ENCODE measurements around the gene CHRNG.

CHRNG gene

DNA sequence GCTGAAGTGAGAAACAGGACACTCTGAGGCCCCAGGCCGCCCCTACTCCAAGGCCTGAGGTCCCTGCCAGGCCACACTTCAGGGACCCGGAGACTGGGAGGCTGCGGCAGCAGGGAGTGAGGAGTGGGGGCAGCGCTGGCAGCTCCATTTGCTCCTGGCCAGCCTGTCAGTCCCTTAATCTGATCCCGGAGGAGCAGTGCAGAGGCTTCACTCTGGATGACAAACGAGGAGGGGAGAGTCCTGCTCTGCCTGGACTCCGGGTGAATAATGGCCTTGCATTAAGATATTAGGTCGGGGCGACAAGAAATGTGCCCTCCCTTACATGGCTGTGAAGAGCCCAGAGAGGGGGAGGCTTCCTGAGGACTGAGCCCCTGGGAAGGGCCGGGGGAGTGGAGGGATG is 33.6 kb upstream of the CHRNG start:
- DNase-seq (ENCODE audit: low read depth in 2 of 2): no peak

GRCh38 chr2:232506709-232507108 is 32.8 kb upstream of the CHRNG start:
- DNase-seq (ENCODE audit: low read depth in 2 of 2): no peak

DNA sequence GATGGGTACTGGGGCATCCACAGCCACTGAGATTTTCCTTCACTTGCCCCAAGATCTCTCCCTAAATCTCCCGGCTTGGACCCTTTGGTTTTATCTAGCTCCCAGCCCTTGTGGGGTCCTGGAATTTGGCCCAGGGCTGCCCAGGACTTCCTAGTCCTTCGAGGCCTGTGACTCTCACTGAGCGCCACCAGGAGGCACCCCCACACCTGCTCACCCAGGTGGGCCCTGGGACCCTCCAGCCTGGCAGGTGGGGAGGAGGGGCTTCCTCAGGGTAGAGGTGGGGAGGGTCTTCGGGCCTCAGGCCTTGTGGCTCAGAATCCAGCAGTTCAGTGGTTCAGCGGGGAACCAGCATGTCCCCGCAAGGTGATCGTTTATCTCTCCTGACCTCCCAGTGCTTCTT is 31.2 kb upstream of the CHRNG start:
- no peak for DNase-seq (ENCODE audit: low read depth in 2 of 2)

DNA sequence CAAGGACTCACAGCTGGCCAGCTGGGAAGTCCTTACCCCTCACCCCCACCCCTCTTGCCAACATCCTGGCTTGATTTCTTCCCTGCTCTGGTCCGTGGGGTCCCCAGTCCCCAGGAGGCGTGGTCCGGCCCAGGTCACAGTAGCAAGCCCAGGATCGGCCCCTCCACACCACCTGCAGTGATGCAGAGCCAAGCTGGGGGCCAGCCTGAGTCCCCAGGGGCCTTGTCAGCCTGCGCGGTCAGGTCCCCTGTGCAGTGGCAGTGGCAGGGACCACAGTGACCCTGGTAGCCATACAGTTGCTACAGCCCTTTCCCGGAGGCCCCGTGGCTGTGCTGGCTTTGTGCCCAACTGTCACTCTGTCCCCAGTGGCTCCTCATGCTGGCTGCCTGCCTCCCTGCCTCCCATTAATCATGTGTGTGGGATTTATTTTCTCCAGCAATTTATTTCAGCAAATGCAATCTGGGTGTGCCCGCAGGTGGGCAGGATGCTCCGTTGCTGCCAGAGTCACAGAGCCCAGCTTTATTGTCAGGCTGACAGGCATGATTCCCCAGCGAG is 28.1 kb upstream of the CHRNG start:
- no peak for DNase-seq (ENCODE audit: low read depth in 2 of 2)

DNA sequence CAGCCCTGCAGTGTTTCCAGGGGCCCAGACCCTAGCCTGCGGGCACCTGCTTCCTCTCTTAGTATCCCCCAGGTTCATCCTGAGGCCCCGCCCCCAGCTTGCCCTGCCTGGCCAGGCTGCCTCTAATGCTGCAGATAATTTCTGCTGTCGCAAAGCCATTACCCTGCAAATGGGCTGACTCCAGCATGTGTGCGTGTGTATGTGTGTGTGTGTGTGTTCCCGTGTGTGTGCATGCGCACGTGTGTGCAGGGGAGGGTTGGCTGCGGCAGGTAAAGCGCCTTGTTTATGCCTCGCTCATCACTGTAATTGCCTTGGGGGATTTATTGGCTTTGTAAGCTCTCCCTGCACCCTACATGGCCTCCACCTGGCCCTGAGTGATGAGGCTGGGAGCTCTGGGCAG is 26.9 kb upstream of the CHRNG start:
- DNase-seq (ENCODE audit: low read depth in 2 of 2): no peak

- DNase-seq (ENCODE audit: low read depth in 2 of 2): no peak
These were observed 26.1 kb upstream of the CHRNG start for GRCh38 chr2:232513353-232513752.

DNA sequence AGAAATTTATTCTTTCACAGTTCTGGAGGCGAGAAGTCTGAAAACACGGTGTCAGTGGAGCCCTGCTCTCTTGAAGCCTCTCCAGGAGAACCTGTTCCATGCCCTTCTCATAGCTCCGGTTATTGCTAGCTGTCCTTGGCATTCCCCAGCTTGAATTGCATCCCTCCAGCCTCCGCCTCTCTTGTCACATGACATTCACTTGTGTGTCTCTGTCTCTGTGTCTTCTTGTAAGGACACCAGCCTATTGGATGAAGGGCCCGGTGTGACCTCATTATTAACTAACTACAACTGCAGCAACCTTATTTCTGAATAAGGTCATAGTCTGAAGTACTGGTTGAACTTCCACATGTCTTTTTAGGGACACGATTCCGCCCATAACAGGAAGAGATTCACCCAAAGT is 23.9 kb upstream of the CHRNG start:
- DNase-seq (ENCODE audit: low read depth in 2 of 2): no peak

DNA sequence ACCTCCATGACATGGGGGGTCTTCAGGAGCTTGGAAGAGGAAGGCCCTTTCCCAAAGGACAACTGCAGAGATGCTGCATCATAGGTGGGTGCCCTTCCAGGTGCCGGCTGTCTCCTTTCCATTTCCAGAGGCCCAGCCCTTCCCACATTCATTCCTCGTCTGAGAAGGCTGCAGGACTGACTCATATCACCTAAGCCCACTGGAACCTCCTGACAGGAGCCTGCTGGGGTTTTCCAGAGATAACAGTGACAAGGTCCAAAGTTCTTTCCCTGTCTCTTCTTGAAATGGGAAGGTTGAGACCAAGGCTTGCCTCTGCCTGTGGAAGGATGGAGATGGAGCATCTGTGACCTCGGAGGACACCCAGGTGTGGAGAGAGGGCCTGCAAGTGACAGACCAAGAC is 22.9 kb upstream of the CHRNG start:
- DNase-seq (ENCODE audit: low read depth in 2 of 2): no peak

GRCh38 chr2:232518844-232519243 is 20.6 kb upstream of the CHRNG start:
- no peak for DNase-seq (ENCODE audit: low read depth in 2 of 2)

DNA sequence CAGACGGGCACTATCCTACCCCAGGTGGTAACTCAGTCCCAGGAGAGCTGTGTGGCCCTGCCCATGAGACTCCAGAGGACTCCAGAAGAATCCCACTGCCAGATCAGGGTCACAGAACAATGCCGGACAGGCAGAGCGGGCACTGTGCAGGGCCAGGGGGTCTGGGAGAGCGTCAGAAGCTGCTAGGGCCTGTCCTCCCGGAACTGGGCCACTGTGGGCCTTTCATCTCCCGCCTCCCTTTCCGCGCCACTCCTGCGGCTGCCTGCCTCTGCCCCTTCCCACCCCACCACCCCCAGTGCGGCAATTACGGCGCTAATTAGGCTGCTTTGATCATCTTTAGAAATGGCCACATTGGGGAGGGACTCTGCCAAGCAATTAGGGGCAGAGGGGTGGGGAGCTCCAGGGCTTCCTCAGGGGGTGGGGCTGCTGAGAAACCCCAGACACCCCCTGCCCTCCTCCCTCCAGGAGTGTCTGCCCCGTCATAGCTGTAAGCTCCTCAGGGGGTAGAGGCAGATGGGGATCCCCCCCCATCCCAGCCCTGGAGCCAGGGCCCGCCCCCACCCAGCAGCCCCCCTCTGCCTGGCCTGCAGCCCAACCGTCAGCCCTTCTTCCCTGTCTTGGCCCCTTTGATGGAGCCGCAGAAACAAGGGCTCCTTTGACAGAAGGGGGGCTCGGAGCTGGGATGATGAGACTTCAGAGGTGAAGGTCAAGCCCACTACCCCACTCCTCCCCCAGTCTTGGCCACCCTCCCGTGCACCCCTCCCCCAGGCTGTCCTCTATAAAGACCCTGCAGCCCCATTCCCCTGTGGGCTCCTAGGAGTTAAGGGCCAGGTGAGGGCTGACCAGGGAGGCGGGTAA is 19.7 kb upstream of the CHRNG start, which contains the start of gene PRSS56:
Gene PRSS56 (plus strand): TSS at position 808 of the 858 bp plus-strand sequence. CDS start 211 bp downstream, outside the sequence.
- DNase-seq (ENCODE audit: low read depth in 2 of 2): no peak

GRCh38 chr2:232520489-232520888 is 19.0 kb upstream of the CHRNG start:
- DNase-seq (ENCODE audit: low read depth in 2 of 2): no peak

DNA sequence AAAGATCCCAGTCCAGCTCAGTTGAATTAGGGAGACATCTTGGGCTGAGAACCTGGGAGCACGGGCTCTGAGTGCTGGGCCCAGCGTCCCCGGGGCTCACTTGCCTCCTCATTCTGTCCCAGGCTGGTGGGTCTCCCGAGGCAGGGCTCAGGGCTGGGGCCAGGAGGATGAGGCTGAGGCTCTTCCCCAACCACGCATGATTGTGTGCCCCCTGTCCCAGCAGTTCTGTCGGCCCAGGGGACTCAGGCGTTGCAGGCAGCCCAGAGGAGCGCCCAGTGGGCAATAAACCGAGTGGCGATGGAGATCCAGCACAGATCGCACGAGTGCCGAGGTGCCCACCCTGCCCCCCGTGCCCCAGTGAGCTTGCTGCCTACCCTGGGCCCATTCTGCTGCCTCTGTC is 18.4 kb upstream of the CHRNG start:
- DNase-seq (ENCODE audit: low read depth in 2 of 2): no peak

DNA sequence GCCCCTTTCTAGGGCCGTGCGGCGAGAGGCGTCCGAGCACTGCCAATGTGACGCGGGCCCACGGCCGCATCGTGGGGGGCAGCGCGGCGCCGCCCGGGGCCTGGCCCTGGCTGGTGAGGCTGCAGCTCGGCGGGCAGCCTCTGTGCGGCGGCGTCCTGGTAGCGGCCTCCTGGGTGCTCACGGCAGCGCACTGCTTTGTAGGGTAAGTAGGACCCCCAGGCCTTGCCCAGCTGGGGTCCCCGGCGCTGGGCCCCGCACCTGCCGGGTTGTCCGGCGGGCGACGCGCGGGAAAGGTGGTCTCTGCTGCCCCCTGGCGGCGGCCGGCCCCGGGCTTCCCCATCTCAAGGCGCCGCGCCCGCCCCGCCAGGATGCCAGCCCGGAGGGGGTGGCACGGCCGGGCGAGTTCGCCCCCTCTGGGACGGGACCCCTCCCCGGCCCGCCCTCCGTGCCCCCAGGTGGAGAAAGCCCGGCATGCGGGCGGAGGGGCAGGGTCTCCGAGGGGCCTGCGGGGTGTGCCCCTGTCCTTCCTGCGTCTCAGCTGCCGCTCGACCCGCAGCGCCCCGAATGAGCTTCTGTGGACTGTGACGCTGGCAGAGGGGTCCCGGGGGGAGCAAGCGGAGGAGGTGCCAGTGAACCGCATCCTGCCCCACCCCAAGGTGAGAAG is 17.4 kb upstream of the CHRNG start:
- no peak for DNase-seq (ENCODE audit: low read depth in 2 of 2)

DNA sequence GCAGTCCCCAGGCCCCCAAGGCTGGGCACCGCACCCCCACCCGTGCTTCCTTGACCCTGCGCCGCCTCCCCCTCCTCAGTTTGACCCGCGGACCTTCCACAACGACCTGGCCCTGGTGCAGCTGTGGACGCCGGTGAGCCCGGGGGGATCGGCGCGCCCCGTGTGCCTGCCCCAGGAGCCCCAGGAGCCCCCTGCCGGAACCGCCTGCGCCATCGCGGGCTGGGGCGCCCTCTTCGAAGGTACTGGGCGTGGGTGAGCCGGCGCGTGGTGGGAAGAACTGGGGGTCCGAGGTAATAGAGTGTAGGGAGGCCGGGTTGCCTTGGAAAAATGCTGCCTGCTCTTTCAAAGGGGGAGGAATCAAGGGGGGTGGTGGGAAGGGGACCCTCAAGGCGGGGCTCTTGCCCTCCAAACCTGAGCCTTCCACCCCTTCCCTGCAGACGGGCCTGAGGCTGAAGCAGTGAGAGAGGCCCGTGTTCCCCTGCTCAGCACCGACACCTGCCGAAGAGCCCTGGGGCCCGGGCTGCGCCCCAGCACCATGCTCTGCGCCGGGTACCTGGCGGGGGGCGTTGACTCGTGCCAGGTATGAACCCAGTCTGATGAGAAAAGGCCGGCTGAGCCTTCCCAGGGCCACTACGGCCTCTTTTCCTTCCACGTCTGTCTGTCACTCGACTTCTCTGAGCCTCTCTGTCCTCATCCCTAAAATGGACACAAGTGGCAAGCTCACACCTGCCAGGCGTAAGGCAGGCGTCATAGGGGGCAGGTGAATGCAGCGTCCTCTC is 16.7 kb upstream of the CHRNG start:
- no peak for DNase-seq (ENCODE audit: low read depth in 2 of 2)

DNA sequence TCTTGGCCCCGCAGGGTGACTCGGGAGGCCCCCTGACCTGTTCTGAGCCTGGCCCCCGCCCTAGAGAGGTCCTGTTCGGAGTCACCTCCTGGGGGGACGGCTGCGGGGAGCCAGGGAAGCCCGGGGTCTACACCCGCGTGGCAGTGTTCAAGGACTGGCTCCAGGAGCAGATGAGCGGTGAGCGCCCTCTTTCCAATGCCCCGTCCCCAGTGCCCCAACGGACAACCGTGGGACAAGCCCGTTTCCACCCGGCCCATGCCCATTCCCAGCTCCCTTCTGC is 16.1 kb upstream of the CHRNG start:
- DNase-seq (ENCODE audit: low read depth in 2 of 2): no peak

DNA sequence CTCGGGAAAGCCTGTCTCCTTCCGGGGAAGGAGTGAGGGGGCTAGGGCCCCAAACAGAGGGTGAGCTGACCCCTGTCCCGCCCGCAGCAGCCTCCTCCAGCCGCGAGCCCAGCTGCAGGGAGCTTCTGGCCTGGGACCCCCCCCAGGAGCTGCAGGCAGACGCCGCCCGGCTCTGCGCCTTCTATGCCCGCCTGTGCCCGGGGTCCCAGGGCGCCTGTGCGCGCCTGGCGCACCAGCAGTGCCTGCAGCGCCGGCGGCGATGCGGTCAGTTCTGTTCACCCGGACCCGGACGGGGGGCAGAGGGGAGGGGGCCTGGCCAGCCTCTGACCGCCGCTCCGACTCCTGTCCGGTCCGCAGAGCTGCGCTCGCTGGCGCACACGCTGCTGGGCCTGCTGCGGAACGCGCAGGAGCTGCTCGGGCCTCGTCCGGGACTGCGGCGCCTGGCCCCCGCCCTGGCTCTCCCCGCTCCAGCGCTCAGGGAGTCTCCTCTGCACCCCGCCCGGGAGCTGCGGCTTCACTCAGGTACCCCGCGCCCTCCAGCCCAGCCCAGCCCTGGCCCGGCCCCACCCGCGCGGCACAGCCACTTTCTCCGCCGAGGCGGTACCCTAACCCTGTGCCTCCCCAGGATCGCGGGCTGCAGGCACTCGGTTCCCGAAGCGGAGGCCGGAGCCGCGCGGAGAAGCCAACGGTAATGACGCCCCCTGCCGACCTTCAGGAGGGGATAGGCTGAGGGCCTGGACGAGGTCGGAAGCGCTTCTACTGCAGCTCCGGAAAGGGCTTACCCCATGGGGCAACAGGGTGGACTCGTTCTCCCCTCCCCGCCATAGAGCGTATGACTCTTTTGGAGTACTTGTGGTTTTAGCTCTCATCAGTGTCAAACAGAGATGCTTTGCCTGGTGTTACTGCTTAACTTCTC is 15.6 kb upstream of the CHRNG start:
- DNase-seq (ENCODE audit: low read depth in 2 of 2): no peak

GRCh38 chr2:232524771-232525170 is 14.7 kb upstream of the CHRNG start:
- no peak for DNase-seq (ENCODE audit: low read depth in 2 of 2)

- DNase-seq (ENCODE audit: low read depth in 2 of 2): no peak
These were observed 14.3 kb upstream of the CHRNG start for GRCh38 chr2:232525199-232525598.

DNA sequence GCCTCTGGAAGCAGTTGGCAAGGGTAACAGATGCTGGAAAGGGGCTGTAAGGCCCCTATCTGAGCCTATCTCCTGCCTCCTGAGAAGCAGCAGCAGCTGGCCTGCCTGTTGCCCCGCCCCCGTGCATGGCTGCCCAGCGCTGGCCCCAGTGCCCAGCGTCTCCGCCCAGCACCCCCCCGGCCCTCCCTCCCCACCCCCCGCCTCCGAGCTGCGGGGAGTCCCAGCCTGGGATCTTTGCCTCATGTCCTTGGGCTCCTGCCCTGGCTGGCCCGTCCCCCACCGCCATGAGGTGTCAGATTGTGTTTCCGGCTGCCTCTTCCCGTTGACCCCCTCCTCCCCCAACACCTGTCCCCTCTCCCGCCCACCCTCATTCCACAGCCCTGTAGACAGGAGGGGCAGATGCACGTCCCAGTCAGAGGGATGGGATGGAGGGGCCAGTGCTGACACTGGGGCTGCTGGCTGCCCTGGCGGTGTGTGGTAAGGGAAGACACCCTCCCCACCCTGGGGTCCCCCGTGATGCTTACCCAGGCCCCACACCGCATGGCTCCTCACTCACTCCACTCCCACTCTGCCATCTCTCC is 13.6 kb upstream of the CHRNG start, which contains the start of gene CHRND:
Gene CHRND (plus strand): TSS at position 370 of the 581 bp plus-strand sequence. CDS start 56 bp downstream, at position 426.
- no peak for DNase-seq (ENCODE audit: low read depth in 2 of 2)

GRCh38 chr2:232526372-232526941 is 13.0 kb upstream of the CHRNG start:
- DNase-seq (ENCODE audit: low read depth in 2 of 2): no peak

Data from fibroblast of skin of left biceps (primary cell).